ENCODE measurements around the gene CRABP1.

Gene CRABP1

GRCh38 chr15:78382114-78382880, 42.1 kb downstream of the CRABP1 start:
- no peak for DNase-seq

GRCh38 chr15:78384651-78385050, 44.5 kb downstream of the CRABP1 start:
- no peak for DNase-seq

DNA sequence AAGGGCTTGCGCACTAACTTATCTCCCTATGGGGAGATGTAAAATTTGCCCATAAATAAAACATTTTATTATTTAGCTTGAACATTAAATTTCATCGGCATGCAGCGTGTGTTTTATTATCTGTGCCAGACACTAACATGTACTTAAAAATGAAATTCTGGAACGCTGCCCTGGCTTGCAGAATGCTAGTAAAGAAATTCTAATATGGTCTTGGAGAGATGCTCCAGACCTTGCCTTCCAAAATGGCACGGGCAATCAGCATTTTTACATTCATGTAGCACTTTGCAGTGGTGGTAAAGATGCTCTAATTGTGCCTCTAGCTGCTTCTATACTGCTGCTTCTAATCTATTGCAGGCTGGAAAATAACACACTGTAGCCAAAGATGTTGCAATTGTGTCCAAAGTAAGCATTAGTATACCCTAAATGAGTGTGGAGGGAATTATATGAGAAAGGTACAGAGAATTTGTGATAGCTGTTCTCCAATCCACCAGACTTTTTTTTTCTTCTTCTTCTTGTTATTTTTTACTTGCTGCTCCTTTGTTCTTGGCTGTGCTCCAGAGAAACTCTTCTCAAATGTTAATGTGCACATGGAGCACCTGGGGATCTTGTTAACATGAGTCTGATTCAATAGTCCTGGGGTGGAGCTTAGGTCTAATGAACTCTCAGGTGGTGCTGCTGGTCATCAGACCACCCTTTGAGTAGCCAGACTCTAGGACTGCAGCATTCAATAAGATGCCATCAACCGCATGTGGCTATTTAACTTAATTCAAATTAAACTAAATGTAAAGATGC, 47.3 kb downstream of the CRABP1 start:
- DNase-seq: peak; percentile 19

GRCh38 chr15:78388865-78389264, 48.7 kb downstream of the CRABP1 start:
- no peak for DNase-seq

GRCh38 chr15:78389322-78389721, 49.2 kb downstream of the CRABP1 start:
- DNase-seq: no peak

DNA sequence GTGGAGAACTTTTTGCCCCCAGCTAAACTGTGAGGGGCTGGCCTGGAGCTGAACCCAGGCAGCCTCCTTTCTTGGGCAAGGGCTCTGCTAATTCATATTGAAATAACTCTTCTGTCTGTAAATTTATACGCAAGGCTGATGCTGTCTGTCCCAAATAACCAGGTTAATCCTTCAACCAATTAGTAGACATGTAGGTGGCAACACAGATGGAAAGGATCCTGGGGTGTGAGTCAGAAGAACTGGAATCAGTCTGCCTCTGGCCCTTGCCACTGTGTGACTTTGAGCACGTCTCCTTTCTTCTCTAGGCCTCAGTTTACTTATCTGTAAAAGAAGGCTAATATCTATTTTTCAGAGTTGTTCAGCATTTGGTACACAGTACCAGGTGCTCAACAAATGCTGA, 49.6 kb downstream of the CRABP1 start:
- no peak for DNase-seq

GRCh38 chr15:78390242-78390641, 50.1 kb downstream of the CRABP1 start:
- no peak for DNase-seq

- DNase-seq: no peak
Measured at GRCh38 chr15:78390826-78391225, 50.7 kb downstream of the CRABP1 start.

- no peak for DNase-seq
Measured at GRCh38 chr15:78391781-78392180, 51.6 kb downstream of the CRABP1 start.

DNA sequence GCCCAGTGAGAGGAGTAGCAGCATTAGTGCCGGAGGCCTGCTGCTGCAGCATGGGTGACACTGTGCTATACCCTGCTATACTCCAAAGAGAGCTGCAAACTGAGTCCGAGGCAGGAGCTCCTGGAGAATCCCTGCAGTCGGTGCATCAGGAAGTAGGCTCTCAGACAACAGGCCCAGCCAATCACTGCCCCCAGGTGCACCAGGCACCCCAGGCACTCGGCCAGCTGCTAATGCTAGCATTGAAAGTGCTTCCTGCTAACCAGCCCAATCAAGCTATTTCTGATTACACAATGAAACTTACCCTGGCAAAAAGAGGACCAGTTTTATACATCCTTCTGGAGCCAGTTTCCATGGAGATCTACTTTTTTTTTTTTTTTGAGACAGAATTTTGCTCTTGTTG, 52.3 kb downstream of the CRABP1 start:
- peak; percentile 84 for DNase-seq

- no peak for DNase-seq
Measured at GRCh38 chr15:78393137-78393536, 53.0 kb downstream of the CRABP1 start.

GRCh38 chr15:78394026-78394425, 53.9 kb downstream of the CRABP1 start:
- DNase-seq: no peak

DNA sequence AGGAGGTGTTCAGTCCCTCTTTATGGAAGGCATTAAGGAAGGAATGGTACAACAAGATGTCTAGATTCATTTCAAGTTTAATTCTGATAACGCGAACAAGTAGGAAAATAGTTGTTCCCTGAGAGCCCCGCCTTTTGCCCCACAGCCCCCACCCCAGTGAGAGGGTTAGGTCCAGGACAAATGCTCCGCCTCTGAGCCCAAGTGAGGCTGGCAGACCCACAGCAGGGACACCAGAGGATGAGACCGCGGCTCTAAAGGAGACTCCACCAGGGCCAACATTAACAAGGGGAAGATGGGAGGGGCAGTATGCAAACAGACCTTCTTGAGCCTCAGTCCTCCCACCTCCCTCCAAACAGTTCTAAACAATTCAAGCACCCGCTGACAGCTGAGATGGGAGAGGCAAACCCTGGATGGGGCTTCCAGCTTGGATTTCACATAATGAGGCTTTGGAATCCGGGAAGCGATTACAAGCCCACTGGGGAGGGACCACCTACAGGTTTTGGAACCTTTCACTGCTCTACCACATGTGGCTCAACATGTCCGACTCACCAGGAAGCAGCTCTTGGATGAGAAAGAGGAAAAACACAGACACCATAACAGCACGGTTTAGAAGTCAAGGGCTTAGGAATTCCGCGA, 54.9 kb downstream of the CRABP1 start:
- DNase-seq: no peak

GRCh38 chr15:78396186-78396814, 56.1 kb downstream of the CRABP1 start:
- no peak for DNase-seq

- no peak for DNase-seq
Measured at GRCh38 chr15:78396976-78397375, 56.8 kb downstream of the CRABP1 start.

GRCh38 chr15:78397382-78397781, 57.2 kb downstream of the CRABP1 start:
- no peak for DNase-seq
